Endothelial cell of umbilical vein (primary cell): ENCODE measurements around the gene LSM2.
"Not testable (repeated sequence)": the region's sequence is repeated elsewhere in the genome, so short reads cannot be mapped to it uniquely, and the experiment has no call there.

Source experiments
- FOS ChIP-seq: IDR thresholded peaks from 2 replicates; pipeline ENCODE4 v1.6.1; 2011; ENCODE audit warnings: mild to moderate bottlenecking, low read length, moderate library complexity, borderline replicate concordance; ENCODE audit not compliant: insufficient read depth
- POLR2A ChIP-seq: IDR thresholded peaks from 2 replicates; pipeline ENCODE4 v1.6.1; 2012; ENCODE audit warnings: low read depth, mild to moderate bottlenecking, control low read depth, low read length
- POLR2AphosphoS5 ChIP-seq: IDR thresholded peaks from 2 replicates; pipeline ENCODE4 v1.6.1; 2012; ENCODE audit warnings: low read depth, mild to moderate bottlenecking, control low read depth, low read length, moderate library complexity; ENCODE audit not compliant: insufficient read depth

DNA sequence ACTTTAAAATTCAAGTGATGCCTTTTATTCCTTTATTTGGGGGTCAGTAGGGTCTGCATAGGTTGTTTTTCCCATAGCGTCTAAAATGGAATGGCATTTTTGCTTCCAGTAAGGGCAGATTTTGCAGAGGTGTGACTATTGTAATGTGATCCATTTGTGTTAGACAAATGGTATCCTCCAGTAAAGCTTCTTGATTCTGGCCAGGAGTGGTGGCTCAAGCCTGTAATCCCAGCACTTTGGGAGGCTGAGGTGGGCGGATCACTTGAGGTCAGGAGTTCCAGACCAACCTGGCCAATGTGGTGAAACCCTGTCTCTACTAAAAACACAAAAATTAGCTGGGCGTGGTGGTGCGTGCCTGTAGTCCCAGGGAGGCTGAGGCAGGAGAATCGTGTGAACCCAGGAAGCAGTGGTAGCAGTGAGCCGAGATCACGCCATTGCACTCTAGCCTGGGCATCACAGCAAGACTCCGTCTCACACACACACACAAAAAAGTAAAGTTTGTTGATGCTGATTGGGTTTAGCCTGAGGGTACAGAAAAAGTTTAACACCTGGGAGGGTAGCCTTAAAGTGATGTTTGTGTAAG, 11.3 kb upstream of the LSM2 start:
- not testable (repeated sequence) for TF ChIP-seq FOS, POLR2A, POLR2AphosphoS5
